Neural cell (in vitro differentiated cells): Measurements from ENCODE around the gene TUBB. TPM values are rescaled to one million over a fixed set of nuclear protein-coding genes. Genes with fewer than 3 reads are reported as not detected.

Experiments used
- H2AFZ ChIP-seq: fragments of 200-600, 300-800 bp; sonication (generic), shearing (Covaris generic); 2 replicates; pipeline ENCODE4 v1.6.0; 2014; ENCODE audit warnings: low read depth, mild to moderate bottlenecking, antibody characterized with exemption, low read length, moderate library complexity
- H3F3A ChIP-seq: fragments of 200-600 bp; shearing (Covaris generic); 2 replicates; pipeline ENCODE4 v1.6.1; 2016; ENCODE audit warnings: mild to moderate bottlenecking, moderate library complexity, mixed read lengths, antibody characterized with exemption, low read length; ENCODE audit not compliant: insufficient read depth, poor library complexity, severe bottlenecking
- H3K27ac ChIP-seq: fragments of 200-600, 300-800 bp; sonication (generic), shearing (Covaris generic); 2 replicates; pipeline ENCODE4 v1.5.1; 2014; ENCODE audit warnings: mild to moderate bottlenecking, low read length, moderate library complexity
- H3K27me3 ChIP-seq: fragments of 300-800, 200-600 bp; sonication (generic), shearing (Covaris generic); 2 replicates; pipeline ENCODE4 v1.6.0; 2014; ENCODE audit warnings: mild to moderate bottlenecking, low read depth, low read length, moderate library complexity; ENCODE audit not compliant: insufficient read depth
- H3K36me3 ChIP-seq: fragments of 300-800, 200-600 bp; sonication (generic), shearing (Covaris generic); 2 replicates; pipeline ENCODE4 v1.5.1; 2014; ENCODE audit warnings: mild to moderate bottlenecking, antibody characterized with exemption, low read length, moderate library complexity; ENCODE audit not compliant: insufficient read depth
- H3K4me2 ChIP-seq: fragments of 300-800, 200-600 bp; sonication (generic), shearing (Covaris generic); 2 replicates; pipeline ENCODE4 v1.6.0; 2014; ENCODE audit warnings: mild to moderate bottlenecking, low read length
- H3K4me3 ChIP-seq: fragments of 300-800, 200-600 bp; sonication (generic), shearing (Covaris generic); 2 replicates; pipeline ENCODE4 v1.5.1; 2014; ENCODE audit warnings: mild to moderate bottlenecking, low read length, moderate library complexity
- H3K79me2 ChIP-seq: fragments of 200-600 bp; shearing (Covaris generic); replicated peaks from 2 replicates; pipeline ENCODE4 v1.6.0; 2014; ENCODE audit warnings: mild to moderate bottlenecking, low read length, moderate library complexity; ENCODE audit not compliant: insufficient read depth
- H3K9ac ChIP-seq: fragments of 300-800, 200-600 bp; sonication (generic), shearing (Covaris generic); 2 replicates; pipeline ENCODE4 v1.6.1; 2016; ENCODE audit warnings: mild to moderate bottlenecking, low read length, mixed read lengths
- H3K9me2 ChIP-seq: fragments of 200-600 bp; shearing (Covaris generic); 2 replicates; pipeline ENCODE4 v1.6.1; 2016; ENCODE audit warnings: mild to moderate bottlenecking, low read length, mixed read lengths; ENCODE audit not compliant: insufficient read depth
- H3K9me3 ChIP-seq: fragments of 200-600, 300-800 bp; sonication (generic), shearing (Covaris generic); 2 replicates; pipeline ENCODE4 v1.6.1; 2016; ENCODE audit warnings: mild to moderate bottlenecking, mixed run types, low read length, moderate library complexity, mixed read lengths
- H4K20me1 ChIP-seq: fragments of 200-600 bp; shearing (Covaris generic); 2 replicates; pipeline ENCODE4 v1.6.1; 2016; ENCODE audit warnings: mild to moderate bottlenecking, mixed run types; ENCODE audit not compliant: insufficient read depth
- EP300 ChIP-seq: fragments of 450-650 bp; conservative IDR thresholded peaks from 2 replicates; pipeline ENCODE4 v1.6.1; 2014; ENCODE audit warnings: antibody characterized with exemption, mild to moderate bottlenecking, moderate library complexity; ENCODE audit not compliant: poor library complexity, severe bottlenecking
- EZH2 ChIP-seq: fragments of 200-600, 300-800 bp; shearing (Covaris generic), sonication (generic); IDR thresholded peaks from 2 replicates; pipeline ENCODE4 v1.6.1; 2014; ENCODE audit warnings: antibody characterized with exemption, low read length, borderline replicate concordance, mild to moderate bottlenecking; ENCODE audit not compliant: insufficient read depth, poor library complexity, severe bottlenecking
- MXI1 ChIP-seq: fragments of 450-650 bp; conservative IDR thresholded peaks from 2 replicates; pipeline ENCODE4 v1.6.1; 2014; ENCODE audit warnings: antibody characterized with exemption, mild to moderate bottlenecking; ENCODE audit not compliant: poor library complexity, severe bottlenecking
- POLR2AphosphoS5 ChIP-seq: IDR thresholded peaks from 2 replicates; pipeline ENCODE4 v1.6.1; 2012
- RAD21 ChIP-seq: fragments of 450-650 bp; conservative IDR thresholded peaks from 2 replicates; pipeline ENCODE4 v1.6.1; 2014; ENCODE audit warnings: antibody characterized with exemption, mild to moderate bottlenecking, moderate library complexity
- SMC3 ChIP-seq: fragments of 450-650 bp; conservative IDR thresholded peaks from 2 replicates; pipeline ENCODE4 v1.6.1; 2014; ENCODE audit warnings: antibody characterized with exemption, mild to moderate bottlenecking, moderate library complexity; ENCODE audit not compliant: poor library complexity
- TAF1 ChIP-seq: IDR thresholded peaks from 2 replicates; pipeline ENCODE4 v1.6.1; 2012; ENCODE audit warnings: low read depth
- polyA plus RNA-seq: library from polyadenylated mRNA; depleted of rRNA; stranded (reverse); fragments of >200 nt; gene quantifications from 2 replicates; pipeline ENCODE4 v1.2.3, GENCODE V29; 2014
- TF ChIP-seq, protein P1 (sequence below): fragments of 450-650 bp; IDR thresholded peaks from 2 replicates; pipeline ENCODE4 v1.5.1; 2014; ENCODE audit warnings: antibody characterized with exemption, mild to moderate bottlenecking, moderate library complexity; ENCODE audit not compliant: poor library complexity, severe bottlenecking
- TF ChIP-seq, protein P2 (sequence below): IDR thresholded peaks from 2 replicates; pipeline ENCODE4 v1.6.1; 2012; ENCODE audit warnings: borderline replicate concordance

Gene TUBB
- polyA plus RNA-seq, 1 donor from 2014 or later = 711 TPM

DNA sequence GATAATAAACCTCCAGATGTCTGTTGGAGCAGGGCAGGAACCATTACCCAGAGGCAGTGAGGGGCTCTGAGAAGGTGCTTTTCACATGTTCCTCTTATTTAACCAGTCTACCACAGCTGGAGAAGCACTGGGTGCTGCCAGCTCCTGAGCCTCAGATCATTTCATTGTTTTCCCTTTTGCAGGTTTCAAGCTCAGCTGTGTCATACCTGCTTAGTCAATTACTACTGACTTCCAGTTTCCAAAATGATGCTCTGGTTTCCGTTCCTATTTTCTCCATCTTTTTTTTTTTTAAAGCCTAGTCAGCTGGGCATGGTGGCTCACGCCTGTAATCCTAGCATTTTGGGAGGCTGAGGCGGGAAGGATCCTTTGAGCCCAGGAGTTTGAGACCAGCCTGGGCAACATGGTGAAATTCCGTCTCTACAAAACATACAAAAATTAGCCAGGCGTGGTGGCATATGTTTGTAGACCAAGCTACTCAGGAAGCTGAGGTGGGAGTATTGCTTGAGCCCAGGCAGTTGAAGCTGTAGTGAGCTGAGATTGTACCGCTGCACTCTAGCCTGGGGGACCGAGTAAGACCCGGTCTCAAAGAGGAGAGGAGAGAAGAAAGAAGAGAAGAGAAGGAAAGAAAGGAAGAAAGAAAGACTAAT lies 15.6 kb downstream of the TUBB start:
- Histone ChIP-seq H3K9ac (no peak overlapping the region), H3K9me3 (no peaks in the 10 kb centered on the region), H3K4me3 (no peak overlapping the region), H3K27me3 (no peaks in the 10 kb centered on the region), H3K36me3 (no peaks in the 10 kb centered on the region), H3K4me2 (no peak overlapping the region), H2AFZ (no peak overlapping the region), H3F3A (no peaks in the 10 kb centered on the region), H3K27ac (no peak overlapping the region), H3K79me2 (peaks cover 6% of the 10 kb centered on the region), H3K9me2 (no peaks in the 10 kb centered on the region), H4K20me1 (no peaks in the 10 kb centered on the region)
- no peak for TF ChIP-seq SMC3
- TF ChIP-seq, protein P1, sequence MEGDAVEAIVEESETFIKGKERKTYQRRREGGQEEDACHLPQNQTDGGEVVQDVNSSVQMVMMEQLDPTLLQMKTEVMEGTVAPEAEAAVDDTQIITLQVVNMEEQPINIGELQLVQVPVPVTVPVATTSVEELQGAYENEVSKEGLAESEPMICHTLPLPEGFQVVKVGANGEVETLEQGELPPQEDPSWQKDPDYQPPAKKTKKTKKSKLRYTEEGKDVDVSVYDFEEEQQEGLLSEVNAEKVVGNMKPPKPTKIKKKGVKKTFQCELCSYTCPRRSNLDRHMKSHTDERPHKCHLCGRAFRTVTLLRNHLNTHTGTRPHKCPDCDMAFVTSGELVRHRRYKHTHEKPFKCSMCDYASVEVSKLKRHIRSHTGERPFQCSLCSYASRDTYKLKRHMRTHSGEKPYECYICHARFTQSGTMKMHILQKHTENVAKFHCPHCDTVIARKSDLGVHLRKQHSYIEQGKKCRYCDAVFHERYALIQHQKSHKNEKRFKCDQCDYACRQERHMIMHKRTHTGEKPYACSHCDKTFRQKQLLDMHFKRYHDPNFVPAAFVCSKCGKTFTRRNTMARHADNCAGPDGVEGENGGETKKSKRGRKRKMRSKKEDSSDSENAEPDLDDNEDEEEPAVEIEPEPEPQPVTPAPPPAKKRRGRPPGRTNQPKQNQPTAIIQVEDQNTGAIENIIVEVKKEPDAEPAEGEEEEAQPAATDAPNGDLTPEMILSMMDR = no peak
- TF ChIP-seq POLR2AphosphoS5 = no peak
- TF ChIP-seq, protein P2, sequence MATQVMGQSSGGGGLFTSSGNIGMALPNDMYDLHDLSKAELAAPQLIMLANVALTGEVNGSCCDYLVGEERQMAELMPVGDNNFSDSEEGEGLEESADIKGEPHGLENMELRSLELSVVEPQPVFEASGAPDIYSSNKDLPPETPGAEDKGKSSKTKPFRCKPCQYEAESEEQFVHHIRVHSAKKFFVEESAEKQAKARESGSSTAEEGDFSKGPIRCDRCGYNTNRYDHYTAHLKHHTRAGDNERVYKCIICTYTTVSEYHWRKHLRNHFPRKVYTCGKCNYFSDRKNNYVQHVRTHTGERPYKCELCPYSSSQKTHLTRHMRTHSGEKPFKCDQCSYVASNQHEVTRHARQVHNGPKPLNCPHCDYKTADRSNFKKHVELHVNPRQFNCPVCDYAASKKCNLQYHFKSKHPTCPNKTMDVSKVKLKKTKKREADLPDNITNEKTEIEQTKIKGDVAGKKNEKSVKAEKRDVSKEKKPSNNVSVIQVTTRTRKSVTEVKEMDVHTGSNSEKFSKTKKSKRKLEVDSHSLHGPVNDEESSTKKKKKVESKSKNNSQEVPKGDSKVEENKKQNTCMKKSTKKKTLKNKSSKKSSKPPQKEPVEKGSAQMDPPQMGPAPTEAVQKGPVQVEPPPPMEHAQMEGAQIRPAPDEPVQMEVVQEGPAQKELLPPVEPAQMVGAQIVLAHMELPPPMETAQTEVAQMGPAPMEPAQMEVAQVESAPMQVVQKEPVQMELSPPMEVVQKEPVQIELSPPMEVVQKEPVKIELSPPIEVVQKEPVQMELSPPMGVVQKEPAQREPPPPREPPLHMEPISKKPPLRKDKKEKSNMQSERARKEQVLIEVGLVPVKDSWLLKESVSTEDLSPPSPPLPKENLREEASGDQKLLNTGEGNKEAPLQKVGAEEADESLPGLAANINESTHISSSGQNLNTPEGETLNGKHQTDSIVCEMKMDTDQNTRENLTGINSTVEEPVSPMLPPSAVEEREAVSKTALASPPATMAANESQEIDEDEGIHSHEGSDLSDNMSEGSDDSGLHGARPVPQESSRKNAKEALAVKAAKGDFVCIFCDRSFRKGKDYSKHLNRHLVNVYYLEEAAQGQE = no peak
- no peak for TF ChIP-seq EP300
- TF ChIP-seq RAD21 = no peak
- no peak for TF ChIP-seq MXI1
- TF ChIP-seq TAF1 = no peak
- TF ChIP-seq EZH2 = no peak

DNA sequence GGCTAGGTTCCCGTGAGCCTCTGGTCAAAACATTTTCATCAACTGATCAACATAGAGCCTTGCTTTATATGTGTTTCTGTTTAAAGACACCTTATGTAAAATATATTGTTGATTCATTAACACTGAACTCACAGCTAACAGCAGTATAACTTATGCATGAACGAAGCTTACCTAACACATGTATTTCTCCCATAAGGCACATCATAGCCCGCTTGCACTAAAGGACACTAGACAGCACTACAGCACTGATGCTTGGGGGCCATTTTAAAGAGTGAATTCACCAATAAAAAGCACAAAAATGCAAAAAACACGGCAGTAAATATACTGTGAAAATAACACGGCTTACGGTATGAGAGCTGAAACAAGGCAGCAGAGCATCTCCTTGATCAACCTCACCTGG lies 18.4 kb downstream of the TUBB start:
- H3K9me3 ChIP-seq = no peaks in the 10 kb centered on the region
- TF ChIP-seq MXI1 (no peak), EP300 (no peak), RAD21 (no peak), TAF1 (no peak), POLR2AphosphoS5 (no peak), SMC3 (no peak), EZH2 (no peak)
- TF ChIP-seq, protein P2 = no peak
- TF ChIP-seq, protein P1 = no peak
- no peaks in the 10 kb centered on the region for H4K20me1 ChIP-seq
- no peak overlapping the region for H3K4me3 ChIP-seq
- no peak overlapping the region for H2AFZ ChIP-seq
- no peaks in the 10 kb centered on the region for H3K9me2 ChIP-seq
- no peak overlapping the region for H3K9ac ChIP-seq
- no peak overlapping the region for H3K27ac ChIP-seq
- H3K36me3 ChIP-seq = no peaks in the 10 kb centered on the region
- peaks cover 14% of the 10 kb centered on the region for H3K79me2 ChIP-seq
- H3K4me2 ChIP-seq = no peak overlapping the region
- H3F3A ChIP-seq = no peaks in the 10 kb centered on the region
- H3K27me3 ChIP-seq = peaks cover 4% of the 10 kb centered on the region
